ENCODE results near the gene PFKFB3.

GRCh38 chr10:6229290-6229689, 26.6 kb downstream of the PFKFB3 start:
- TF ChIP-seq CTCF (IDR thresholded peaks at IDR 0.05; ENCODE audit: low read depth, low read length, poor library complexity, severe bottlenecking) (no peak), EZH2phosphoT487 (IDR thresholded peaks at IDR 0.05; ENCODE audit: borderline replicate concordance, low read length) (no peak)
